Stomach (tissue), 9 donors: ENCODE data around the gene MOCS2. TPM values are rescaled to one million over a fixed set of nuclear protein-coding genes. Genes with fewer than 3 reads are reported as not detected.
"Not testable (repeated sequence)": the region's sequence is repeated elsewhere in the genome, so short reads cannot be mapped to it uniquely, and the experiment has no call there.

ENCODE experiments used
- DNase-seq, 2 donors: peaks; one replicate each; pipeline versions ENCODE4 v3.0.0 to v3.0.0-alpha.2; 2013 to 2019
- H3K27ac ChIP-seq, 5 donors: fragments of 200-600 bp in 4 of 5; sonication (generic) in 4 of 5; one replicate each; pipeline ENCODE4 v1.5.1; 2013 to 2019; ENCODE audit warnings: mild to moderate bottlenecking in 1 of 5, moderate library complexity in 1 of 5
- H3K27me3 ChIP-seq, 3 donors: fragments of 200-600 bp; sonication (generic); one replicate each; pipeline ENCODE4 v1.5.1; 2017 to 2019; ENCODE audit warnings: mixed run types in 1 of 3
- H3K36me3 ChIP-seq, 4 donors: fragments of 200-600 bp; sonication (generic); 1 replicate in 3 of 4; 2 replicates in 1 of 4; pipeline ENCODE4 v1.5.1; 2016 to 2019
- H3K4me1 ChIP-seq, 4 donors: fragments of 200-600 bp; sonication (generic); one replicate each; pipeline ENCODE4 v1.5.1; 2016 to 2019
- H3K4me3 ChIP-seq, 4 donors: fragments of 200-600 bp; sonication (generic) in 3 of 4; one replicate each; pipeline ENCODE4 v1.5.1; 2016 to 2019; ENCODE audit warnings: mild to moderate bottlenecking in 1 of 4
- H3K9me3 ChIP-seq, 4 donors: fragments of 200-600 bp; sonication (generic); one replicate each; pipeline ENCODE4 v1.5.1; 2016 to 2019
- EP300 ChIP-seq: sonication (generic); formaldehyde crosslinking; IDR thresholded peaks from one replicate; pipeline ENCODE4 v1.6.1; 2017; ENCODE audit warnings: antibody characterized with exemption
- POLR2A ChIP-seq, 4 donors: fragments of 450-650 bp; IDR thresholded peaks; one replicate each; pipeline ENCODE4 v1.6.1; 2016; ENCODE audit warnings: antibody characterized with exemption in 4 of 4, control low read depth in 2 of 4, mild to moderate bottlenecking in 1 of 4, moderate library complexity in 1 of 4
- POLR2AphosphoS5 ChIP-seq, 3 donors: sonication (generic); formaldehyde crosslinking; IDR thresholded peaks; one replicate each; pipeline ENCODE4 v1.6.1; 2016; ENCODE audit warnings: antibody characterized with exemption in 3 of 3
- WGBS, 5 donors: extraction: QIAGEN DNeasy Blood & Tissue Kit in 3 of 5; methylation state at CpG; one replicate each; pipeline versions ENCODE4 v1.1.5 to v1.1.7; 2013 to 2018; 5-methylcytosine and 5-hydroxymethylcytosine counted together
- intact Hi-C: fragments of 100-400 bp; cut with DNase I; formaldehyde crosslinking; loops from one replicate; pipeline ENCODE4 v1.15.1; 2023; ENCODE audit warnings: low total_unique reads
- polyA plus RNA-seq, 3 donors: library from polyadenylated mRNA; stranded (reverse); fragments of 200-250 nt; gene quantifications; one replicate each; pipeline ENCODE4 v1.2.3, GENCODE V29; 2013
- total RNA-seq, 5 donors: library from RNA; depleted of rRNA; stranded (reverse); fragments of >200 nt; gene quantifications; one replicate each; pipeline versions ENCODE4 v1.1.0 to v1.2.3, GENCODE V29; 2014 to 2016
- TF ChIP-seq, protein P1 (sequence below), 7 experiments: fragments of 450-650 bp in 4 of 7; fragments of 200-600 bp in 3 of 7; sonication (generic) in 3 of 7; IDR thresholded peaks; one replicate each; pipeline ENCODE4 v1.5.1; 2016 to 2019; ENCODE audit warnings: antibody characterized with exemption in 7 of 7, control low read depth in 2 of 7, mild to moderate bottlenecking in 1 of 7
- donor health status: healthy with polysubstance abuse.
- donor health status: Bipolar disorder and iron deficiency.
- donor health status: healthy.

Gene MOCS2
- total and polyA plus RNA-seq, 8 donors: 15.8 to 96.4 (median 39.1) TPM

DNA sequence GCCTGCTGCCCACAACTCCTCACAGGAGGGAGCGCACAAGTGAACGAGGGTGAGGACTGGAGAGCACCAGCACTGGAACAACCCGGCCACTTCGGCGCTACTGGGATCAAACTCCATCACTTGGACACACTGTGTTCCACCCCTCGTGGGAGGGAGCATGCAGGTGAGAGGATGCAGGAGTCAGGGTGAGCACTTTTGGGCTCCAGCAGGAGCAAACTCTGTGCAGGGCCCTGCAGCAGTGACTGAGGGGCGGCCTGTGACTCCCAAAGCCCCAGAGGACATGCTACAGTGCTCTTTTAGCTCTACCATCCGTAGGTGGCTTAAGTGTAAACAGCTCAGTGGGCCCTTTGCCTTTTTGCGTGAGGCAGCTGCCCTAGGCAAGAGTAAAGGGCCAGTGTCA, 4.4 kb upstream of the MOCS2 start:
- no peaks in the 10 kb centered on the region for H3K27me3 ChIP-seq
- peaks cover 0 to 5% (median 0%) of the 10 kb centered on the region in 4 donors for H3K36me3 ChIP-seq
- H3K4me1 ChIP-seq: peaks cover 0 to 14% (median 9%) of the 10 kb centered on the region in 4 donors
- no peak for TF ChIP-seq EP300
- TF ChIP-seq POLR2AphosphoS5 (IDR thresholded peaks at IDR 0.05): no peak
- TF ChIP-seq POLR2A (IDR thresholded peaks at IDR 0.05): no peak
- TF ChIP-seq, protein P1, sequence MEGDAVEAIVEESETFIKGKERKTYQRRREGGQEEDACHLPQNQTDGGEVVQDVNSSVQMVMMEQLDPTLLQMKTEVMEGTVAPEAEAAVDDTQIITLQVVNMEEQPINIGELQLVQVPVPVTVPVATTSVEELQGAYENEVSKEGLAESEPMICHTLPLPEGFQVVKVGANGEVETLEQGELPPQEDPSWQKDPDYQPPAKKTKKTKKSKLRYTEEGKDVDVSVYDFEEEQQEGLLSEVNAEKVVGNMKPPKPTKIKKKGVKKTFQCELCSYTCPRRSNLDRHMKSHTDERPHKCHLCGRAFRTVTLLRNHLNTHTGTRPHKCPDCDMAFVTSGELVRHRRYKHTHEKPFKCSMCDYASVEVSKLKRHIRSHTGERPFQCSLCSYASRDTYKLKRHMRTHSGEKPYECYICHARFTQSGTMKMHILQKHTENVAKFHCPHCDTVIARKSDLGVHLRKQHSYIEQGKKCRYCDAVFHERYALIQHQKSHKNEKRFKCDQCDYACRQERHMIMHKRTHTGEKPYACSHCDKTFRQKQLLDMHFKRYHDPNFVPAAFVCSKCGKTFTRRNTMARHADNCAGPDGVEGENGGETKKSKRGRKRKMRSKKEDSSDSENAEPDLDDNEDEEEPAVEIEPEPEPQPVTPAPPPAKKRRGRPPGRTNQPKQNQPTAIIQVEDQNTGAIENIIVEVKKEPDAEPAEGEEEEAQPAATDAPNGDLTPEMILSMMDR (IDR thresholded peaks at IDR 0.05): no peak
- H3K9me3 ChIP-seq: no peaks in the 10 kb centered on the region
- H3K4me3 ChIP-seq: no peak overlapping the region
- WGBS, 5 donors: 85 to 87% (median 87%) methylated on average over 9 of the region's 9 CpGs
- DNase-seq: no peak
- intact Hi-C loops: no loop called here
- H3K27ac ChIP-seq: no peak overlapping the region

DNA sequence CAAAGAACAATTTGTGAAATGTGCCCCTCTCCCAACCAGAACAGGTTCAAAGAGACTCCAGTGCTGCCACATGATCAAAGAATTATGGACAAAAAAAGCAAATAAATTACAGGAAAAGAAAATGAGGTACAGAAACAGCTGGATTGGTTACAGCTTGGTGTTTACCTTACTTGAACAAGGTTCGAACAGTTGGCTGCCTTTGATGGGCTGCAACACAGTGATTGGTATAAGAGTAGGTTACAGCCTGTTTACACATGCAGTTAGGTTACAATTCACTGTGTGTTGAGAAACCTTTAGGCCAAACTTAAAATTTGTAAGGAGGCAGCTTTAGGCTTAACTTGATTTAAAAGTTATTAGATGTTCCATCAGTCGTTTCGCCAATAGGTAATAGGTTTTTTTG, 3.4 kb upstream of the MOCS2 start:
- no peak for DNase-seq
- TF ChIP-seq, protein P1 (IDR thresholded peaks at IDR 0.05): no peak
- TF ChIP-seq POLR2A (IDR thresholded peaks at IDR 0.05): no peak

DNA sequence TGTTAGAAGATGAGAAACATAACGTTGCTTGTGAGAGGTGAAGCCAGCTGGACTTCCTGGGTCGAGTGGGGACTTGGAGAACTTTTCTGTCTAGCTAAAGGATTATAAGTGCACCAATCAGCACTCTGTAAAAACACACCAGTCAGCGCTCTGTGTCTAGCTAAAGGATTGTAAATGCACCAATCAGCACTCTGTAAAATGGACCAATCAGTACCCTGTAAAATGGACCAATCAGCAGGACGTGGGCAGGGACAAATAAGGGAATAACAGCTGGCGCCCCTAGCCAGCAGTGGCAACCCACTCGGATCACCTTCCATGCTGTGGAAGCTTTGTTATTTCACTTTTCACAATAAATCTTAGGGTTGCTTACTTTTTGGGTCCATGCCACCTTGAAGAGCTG, 2.8 kb upstream of the MOCS2 start:
- H3K4me1 ChIP-seq: peaks cover 0 to 30% (median 20%) of the 10 kb centered on the region in 4 donors
- intact Hi-C loops, H3K9me3 ChIP-seq, H3K36me3 ChIP-seq, DNase-seq, H3K27me3 ChIP-seq, H3K27ac ChIP-seq, H3K4me3 ChIP-seq: not testable (repeated sequence)
- 91 to 97% (median 93%) methylated on average over 6 of the region's 6 CpGs for WGBS, 5 donors

More for the DNA sequence above, 3.4 kb upstream of the MOCS2 start:
- 73 to 81% (median 78%) methylated on average over 3 of the region's 3 CpGs for WGBS, 5 donors
- H3K9me3 ChIP-seq: no peaks in the 10 kb centered on the region
- intact Hi-C loops: no loop called here
- peaks cover 0 to 5% (median 0%) of the 10 kb centered on the region in 4 donors for H3K36me3 ChIP-seq
- H3K4me1 ChIP-seq: peaks cover 0 to 24% (median 17%) of the 10 kb centered on the region in 4 donors
- H3K4me3 ChIP-seq: no peak overlapping the region
- no peaks in the 10 kb centered on the region for H3K27me3 ChIP-seq
- no peak overlapping the region for H3K27ac ChIP-seq

DNA sequence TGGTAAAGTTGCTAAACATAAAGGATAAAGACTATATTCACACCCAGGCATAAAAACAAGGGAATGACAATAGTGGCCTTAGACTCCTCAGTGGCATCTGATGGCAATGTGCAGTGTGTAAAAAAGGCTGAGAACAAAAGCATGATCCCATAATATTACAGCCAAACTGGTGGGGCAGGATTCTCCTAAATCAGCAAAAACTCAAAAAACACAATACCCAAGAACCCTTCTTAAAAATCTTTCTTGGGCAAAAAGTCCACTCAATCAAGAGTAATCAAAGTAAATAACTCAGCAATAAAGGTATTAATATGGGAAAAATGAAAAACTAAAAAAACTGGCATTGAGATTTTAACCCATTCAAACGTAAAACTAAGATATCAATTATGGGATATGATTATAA, 1.6 kb upstream of the MOCS2 start:
- Histone ChIP-seq H3K4me3 (no peak overlapping the region), H3K9me3 (no peaks in the 10 kb centered on the region), H3K27me3 (no peaks in the 10 kb centered on the region), H3K27ac (no peak overlapping the region), H3K36me3 (peaks cover 0 to 9% (median 1%) of the 10 kb centered on the region in 4 donors), H3K4me1 (peaks cover 0 to 38% (median 24%) of the 10 kb centered on the region in 4 donors)
- no peak for DNase-seq
- intact Hi-C loops: no loop called here
- 87 to 100% (median 94%) methylated on average over 1 of the region's 1 CpG for WGBS, 5 donors
- TF ChIP-seq POLR2A (IDR thresholded peaks at IDR 0.05): no peak
- no peak for TF ChIP-seq EP300
- TF ChIP-seq POLR2AphosphoS5 (IDR thresholded peaks at IDR 0.05): no peak
- TF ChIP-seq, protein P1 (IDR thresholded peaks at IDR 0.05): no peak

DNA sequence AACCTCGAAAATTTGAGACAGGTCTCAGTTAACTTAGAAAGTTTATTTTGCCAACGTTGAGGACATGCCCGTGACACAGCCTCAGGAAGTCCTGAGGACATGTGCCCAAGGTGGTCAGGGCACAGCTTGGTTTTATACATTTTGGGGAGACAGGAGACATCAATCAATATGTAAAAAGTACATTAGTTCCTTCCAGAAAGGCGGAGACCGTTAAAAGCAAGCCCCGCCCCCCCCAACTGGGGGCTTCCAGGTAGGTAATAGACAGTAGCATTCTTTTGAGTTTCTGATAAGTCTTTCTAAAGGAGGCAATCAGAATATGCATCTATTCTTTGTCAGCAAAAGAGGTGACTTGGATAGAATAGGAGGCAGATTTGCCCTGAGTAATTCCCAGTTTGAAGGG, 599 bp upstream of the MOCS2 start:
- Histone ChIP-seq H3K4me3 (peak overlapping the region; percentile 78 to 82 (median 80)), H3K4me1 (peaks cover 0 to 47% (median 24%) of the 10 kb centered on the region in 4 donors), H3K9me3 (no peaks in the 10 kb centered on the region), H3K27me3 (no peaks in the 10 kb centered on the region), H3K36me3 (peaks cover 0 to 9% (median 1%) of the 10 kb centered on the region in 4 donors), H3K27ac (peak overlapping the region; percentile 83 to 93 (median 86))
- intact Hi-C loops: no loop called here
- TF ChIP-seq POLR2A (IDR thresholded peaks at IDR 0.05) (no peak), EP300 (no peak), POLR2AphosphoS5 (IDR thresholded peaks at IDR 0.05) (no peak)
- TF ChIP-seq, protein P1 (IDR thresholded peaks at IDR 0.05): no peak
- 7 to 16% (median 16%) methylated on average over 6 of the region's 6 CpGs for WGBS, 5 donors
- no peak for DNase-seq
